ENCODE measurements around the gene MRFAP1L1.
"Not testable (repeated sequence)": the region's sequence is repeated elsewhere in the genome, so short reads cannot be mapped to it uniquely, and the experiment has no call there.

Gene MRFAP1L1

GRCh38 chr4:6709230-6710114, at the start of gene MRFAP1L1:
Gene MRFAP1L1, minus strand, starts transcription at chr4:6709865. Its CDS starts 236 bp downstream, at chr4:6709629.
- peak; percentile 98 for DNase-seq

GRCh38 chr4:6758728-6759127, 49.1 kb upstream of the MRFAP1L1 start:
- no peak for DNase-seq

- DNase-seq: not testable (repeated sequence)
Measured at GRCh38 chr4:6756345-6756744, 46.7 kb upstream of the MRFAP1L1 start.

GRCh38 chr4:6755088-6755753, 45.6 kb upstream of the MRFAP1L1 start:
- no peak for DNase-seq

- no peak for DNase-seq
Measured at GRCh38 chr4:6754481-6755087, 44.9 kb upstream of the MRFAP1L1 start.

- no peak for DNase-seq
Measured at GRCh38 chr4:6753891-6754290, 44.2 kb upstream of the MRFAP1L1 start.

GRCh38 chr4:6753103-6753560, 43.5 kb upstream of the MRFAP1L1 start:
- no peak for DNase-seq

- DNase-seq: no peak
Measured at GRCh38 chr4:6752486-6752829, 42.8 kb upstream of the MRFAP1L1 start.

- DNase-seq: no peak
Measured at GRCh38 chr4:6751611-6752485, 42.2 kb upstream of the MRFAP1L1 start.

- DNase-seq: no peak
Measured at GRCh38 chr4:6750286-6751221, 40.9 kb upstream of the MRFAP1L1 start.

- DNase-seq: peak; percentile 5
Measured at GRCh38 chr4:6749340-6750171, 39.9 kb upstream of the MRFAP1L1 start.

- no peak for DNase-seq
Measured at GRCh38 chr4:6748286-6748685, 38.6 kb upstream of the MRFAP1L1 start.

- no peak for DNase-seq
Measured at GRCh38 chr4:6747294-6748051, 37.8 kb upstream of the MRFAP1L1 start.

GRCh38 chr4:6746721-6747293, 37.1 kb upstream of the MRFAP1L1 start:
- DNase-seq: no peak

- DNase-seq: no peak
Measured at GRCh38 chr4:6742989-6743388, 33.3 kb upstream of the MRFAP1L1 start.

GRCh38 chr4:6742507-6742906, 32.8 kb upstream of the MRFAP1L1 start:
- no peak for DNase-seq

- no peak for DNase-seq
Measured at GRCh38 chr4:6740347-6740746, 30.7 kb upstream of the MRFAP1L1 start.

GRCh38 chr4:6739920-6740319, 30.3 kb upstream of the MRFAP1L1 start:
- no peak for DNase-seq

- no peak for DNase-seq
Measured at GRCh38 chr4:6734165-6734786, 24.6 kb upstream of the MRFAP1L1 start.

All from fibroblast of skin of right biceps (primary cell).